HCT116 (cell line): ENCODE results near the gene ENTPD7.
A peak's percentile ranks its signal among the peaks of the same experiment; 100 is the strongest.

Source experiments
- CTCF ChIP-seq, 3 experiments: fragments of 200-600 bp in 1 of 3; sonication (generic) in 1 of 3; IDR thresholded peaks in 2 of 3; conservative IDR thresholded peaks in 1 of 3; 2 replicates each; pipeline ENCODE4 v1.5.1; 2012 to 2017; ENCODE audit warnings: low read depth in 2 of 3, low read length in 2 of 3, antibody characterized with exemption in 1 of 3, borderline replicate concordance in 1 of 3, control low read depth in 1 of 3, mild to moderate bottlenecking in 1 of 3, mixed read lengths in 1 of 3, mixed run types in 1 of 3, moderate library complexity in 1 of 3; ENCODE audit not compliant: insufficient read depth in 1 of 3
- EGR1 ChIP-seq: IDR thresholded peaks from 2 replicates; pipeline ENCODE4 v1.6.1; 2012; ENCODE audit warnings: low read depth
- EZH2 ChIP-seq: fragments of 200-600 bp; sonication (generic); IDR thresholded peaks from 2 replicates; pipeline ENCODE4 v1.6.1; 2017; ENCODE audit warnings: antibody characterized with exemption, mixed run types
- FOSL1 ChIP-seq: IDR thresholded peaks from 2 replicates; pipeline ENCODE4 v1.6.1; 2012; ENCODE audit warnings: low read depth
- MAX ChIP-seq: IDR thresholded peaks from 2 replicates; pipeline ENCODE4 v1.6.1; 2012
- POLR2A ChIP-seq: IDR thresholded peaks from 2 replicates; pipeline ENCODE4 v1.7.0; 2011; ENCODE audit warnings: borderline replicate concordance; ENCODE audit not compliant: insufficient read depth, insufficient read length; ENCODE audit errors: extremely low read depth
- POLR2AphosphoS5 ChIP-seq: IDR thresholded peaks from 2 replicates; pipeline ENCODE4 v1.6.1; 2011; ENCODE audit warnings: mild to moderate bottlenecking, low read depth, low read length, moderate library complexity
- REST ChIP-seq: IDR thresholded peaks from 2 replicates; pipeline ENCODE4 v1.6.1; 2012; ENCODE audit warnings: low read depth
- YY1 ChIP-seq: IDR thresholded peaks from 2 replicates; pipeline ENCODE4 v1.6.1; 2011; ENCODE audit warnings: low read length, low read depth, moderate library complexity, mild to moderate bottlenecking; ENCODE audit not compliant: insufficient replicate concordance; ENCODE audit errors: extremely low read depth
- ZFX ChIP-seq: fragments of 450-650 bp; IDR thresholded peaks from 2 replicates; pipeline ENCODE4 v1.6.1; 2017

- TF ChIP-seq CTCF (IDR thresholded peaks at IDR 0.05 in 2 of 3, conservative IDR thresholded peaks at IDR 0.05 in 1 of 3; ENCODE audit: borderline replicate concordance in 1 of 3, insufficient read depth in 1 of 3, low read depth in 2 of 3, low read length in 2 of 3): no peak
- peak; percentile 84 for TF ChIP-seq ZFX
- TF ChIP-seq FOSL1: no peak
- TF ChIP-seq POLR2AphosphoS5: no peak; the same call in 1 of the 2 replicates
- peak; percentile 86 for TF ChIP-seq POLR2A
- no peak for TF ChIP-seq MAX
- no peak for TF ChIP-seq YY1
- TF ChIP-seq EZH2: no peak
- TF ChIP-seq REST: no peak
- no peak for TF ChIP-seq EGR1
Measured at GRCh38 chr10:99621454-99622251, 37.7 kb upstream of the ENTPD7 start.
